GM03348 (cell line): ENCODE measurements around the gene CD109.
"Not testable (repeated sequence)": the region's sequence is repeated elsewhere in the genome, so short reads cannot be mapped to it uniquely, and the experiment has no call there.

Source experiments
- DNase-seq: peaks from one replicate; pipeline ENCODE4 v3.0.0; 2012; ENCODE audit warnings: low spot score

Gene CD109

GRCh38 chr6:73688351-73688750 is 7.7 kb upstream of the CD109 start:
- no peak for DNase-seq

- DNase-seq = no peak
These were observed 5.9 kb upstream of the CD109 start for GRCh38 chr6:73690056-73690455.

- no peak for DNase-seq
These were observed 4.5 kb upstream of the CD109 start for GRCh38 chr6:73691512-73691911.

GRCh38 chr6:73694711-73695411 is 1.1 kb upstream of the CD109 start:
- DNase-seq = peak; percentile 51

GRCh38 chr6:73696966-73697655 is 1.1 kb downstream of the CD109 start:
- no peak for DNase-seq

- no peak for DNase-seq
These were observed 3.9 kb downstream of the CD109 start for GRCh38 chr6:73699676-73700459.

GRCh38 chr6:73702444-73702843 is 6.4 kb downstream of the CD109 start:
- no peak for DNase-seq

- no peak for DNase-seq
These were observed 7.5 kb downstream of the CD109 start for GRCh38 chr6:73703466-73703865.

- DNase-seq = peak; percentile 79
These were observed 8.3 kb downstream of the CD109 start for GRCh38 chr6:73704260-73704659.

GRCh38 chr6:73704798-73705197 is 8.8 kb downstream of the CD109 start:
- no peak for DNase-seq

- no peak for DNase-seq
These were observed 11.0 kb downstream of the CD109 start for GRCh38 chr6:73706971-73707370.

GRCh38 chr6:73710470-73710869 is 14.5 kb downstream of the CD109 start:
- no peak for DNase-seq

GRCh38 chr6:73710948-73711347 is 14.9 kb downstream of the CD109 start:
- DNase-seq = no peak

- no peak for DNase-seq
These were observed 16.7 kb downstream of the CD109 start for GRCh38 chr6:73712535-73713173.

GRCh38 chr6:73713426-73714147 is 17.6 kb downstream of the CD109 start:
- no peak for DNase-seq

GRCh38 chr6:73715111-73715508 is 19.1 kb downstream of the CD109 start:
- DNase-seq = not testable (repeated sequence)

GRCh38 chr6:73719046-73719445 is 23.0 kb downstream of the CD109 start:
- no peak for DNase-seq

GRCh38 chr6:73722318-73723060 is 26.5 kb downstream of the CD109 start:
- DNase-seq = peak; percentile 74

- not testable (repeated sequence) for DNase-seq
These were observed 27.5 kb downstream of the CD109 start for GRCh38 chr6:73723480-73723879.

GRCh38 chr6:73724389-73724788 is 28.4 kb downstream of the CD109 start:
- no peak for DNase-seq

GRCh38 chr6:73725192-73725591 is 29.2 kb downstream of the CD109 start:
- DNase-seq = not testable (repeated sequence)
